ENCODE results near the gene LRRC43.
A peak's percentile ranks its signal among the peaks of the same experiment; 100 is the strongest.

Gene LRRC43

GRCh38 chr12:122189626-122190475 lies 6.9 kb downstream of the LRRC43 start:
- no peak overlapping the region for H2AK5ac ChIP-seq (ENCODE audit: low read length)
- no peaks in the 10 kb centered on the region for H3K36me3 ChIP-seq (ENCODE audit: control insufficient read depth in 1 of 2, insufficient read depth in 2 of 2, low read length in 2 of 2)
- H4K12ac ChIP-seq (ENCODE audit: low read depth, low read length) = no peak overlapping the region
- no peaks in the 10 kb centered on the region for H3K79me1 ChIP-seq (ENCODE audit: low read length)
- no CpG with 5 or more reads among the region's 34 CpGs for WGBS (ENCODE audit: extremely low coverage, insufficient coverage, insufficient read length)
- H3K79me2 ChIP-seq (ENCODE audit: control insufficient read depth, insufficient read depth, low read length, poor library complexity) = no peaks in the 10 kb centered on the region
- DNase-seq = no peak
- no peak overlapping the region for H3K27ac ChIP-seq (ENCODE audit: low read depth, low read length)
- H3K4me3 ChIP-seq (ENCODE audit: low read depth, low read length) = no peak overlapping the region
- no peak overlapping the region for H2BK120ac ChIP-seq (ENCODE audit: insufficient read depth, low read length, poor library complexity)
- H3K18ac ChIP-seq (ENCODE audit: low read length) = no peak overlapping the region
- no peak overlapping the region for H3K4me2 ChIP-seq (ENCODE audit: low read length)
- no peaks in the 10 kb centered on the region for H3K4me1 ChIP-seq (ENCODE audit: control insufficient read depth in 1 of 2, insufficient read depth in 2 of 2, low read length in 2 of 2)
- H2BK5ac ChIP-seq (ENCODE audit: low read depth, low read length, poor library complexity) = no peak overlapping the region
- no peak overlapping the region for H2BK12ac ChIP-seq (ENCODE audit: low read length)
- H3K27me3 ChIP-seq (ENCODE audit: insufficient read depth, low read length) = no peaks in the 10 kb centered on the region
- H3K14ac ChIP-seq (ENCODE audit: low read length) = no peak overlapping the region
- no peak overlapping the region for H3K23ac ChIP-seq (ENCODE audit: low read length)
- no peak overlapping the region for H3K4ac ChIP-seq (ENCODE audit: low read depth, low read length)
- H2AFZ ChIP-seq (ENCODE audit: insufficient read depth, low read length, poor library complexity) = no peak overlapping the region
- no peak overlapping the region for H4K8ac ChIP-seq (ENCODE audit: low read depth, low read length)
- H3K9ac ChIP-seq (ENCODE audit: low read length) = no peak overlapping the region
- H4K91ac ChIP-seq (ENCODE audit: low read depth, low read length) = no peak overlapping the region
- H3K9me3 ChIP-seq (ENCODE audit: insufficient read depth, low read depth, low read length) = peaks cover 2% of the 10 kb centered on the region

GRCh38 chr12:122190842-122191668 lies 8.1 kb downstream of the LRRC43 start:
- Histone ChIP-seq H3K18ac (ENCODE audit: low read length) (no peak overlapping the region), H2BK120ac (ENCODE audit: insufficient read depth, low read length, poor library complexity) (no peak overlapping the region), H3K4me2 (ENCODE audit: low read length) (no peak overlapping the region), H3K9me3 (ENCODE audit: insufficient read depth, low read depth, low read length) (peaks cover 2% of the 10 kb centered on the region), H2BK5ac (ENCODE audit: low read depth, low read length, poor library complexity) (no peak overlapping the region), H3K27me3 (ENCODE audit: insufficient read depth, low read length) (no peaks in the 10 kb centered on the region), H4K91ac (ENCODE audit: low read depth, low read length) (no peak overlapping the region), H3K23ac (ENCODE audit: low read length) (no peak overlapping the region), H3K9ac (ENCODE audit: low read length) (no peak overlapping the region), H3K4me1 (ENCODE audit: control insufficient read depth in 1 of 2, insufficient read depth in 2 of 2, low read length in 2 of 2) (no peaks in the 10 kb centered on the region), H4K8ac (ENCODE audit: low read depth, low read length) (no peak overlapping the region), H3K79me1 (ENCODE audit: low read length) (no peaks in the 10 kb centered on the region), H4K12ac (ENCODE audit: low read depth, low read length) (no peak overlapping the region), H2AFZ (ENCODE audit: insufficient read depth, low read length, poor library complexity) (no peak overlapping the region), H3K36me3 (ENCODE audit: control insufficient read depth in 1 of 2, insufficient read depth in 2 of 2, low read length in 2 of 2) (no peaks in the 10 kb centered on the region), H3K4me3 (ENCODE audit: low read depth, low read length) (no peak overlapping the region), H2AK5ac (ENCODE audit: low read length) (no peak overlapping the region), H3K27ac (ENCODE audit: low read depth, low read length) (no peak overlapping the region), H2BK12ac (ENCODE audit: low read length) (no peak overlapping the region), H3K14ac (ENCODE audit: low read length) (no peak overlapping the region), H3K79me2 (ENCODE audit: control insufficient read depth, insufficient read depth, low read length, poor library complexity) (no peaks in the 10 kb centered on the region), H3K4ac (ENCODE audit: low read depth, low read length) (no peak overlapping the region)
- WGBS (ENCODE audit: extremely low coverage, insufficient coverage, insufficient read length) = no CpG with 5 or more reads among the region's 18 CpGs
- DNase-seq = peak; percentile 67 to 90

GRCh38 chr12:122192441-122192840 lies 9.5 kb downstream of the LRRC43 start:
- Histone ChIP-seq H2BK5ac (ENCODE audit: low read depth, low read length, poor library complexity) (no peak overlapping the region), H3K79me2 (ENCODE audit: control insufficient read depth, insufficient read depth, low read length, poor library complexity) (no peaks in the 10 kb centered on the region), H3K27ac (ENCODE audit: low read depth, low read length) (no peak overlapping the region), H2BK12ac (ENCODE audit: low read length) (no peak overlapping the region), H2AFZ (ENCODE audit: insufficient read depth, low read length, poor library complexity) (no peak overlapping the region), H2BK120ac (ENCODE audit: insufficient read depth, low read length, poor library complexity) (no peak overlapping the region), H4K91ac (ENCODE audit: low read depth, low read length) (no peak overlapping the region), H3K4me2 (ENCODE audit: low read length) (no peak overlapping the region), H3K9me3 (ENCODE audit: insufficient read depth, low read depth, low read length) (peaks cover 2% of the 10 kb centered on the region), H3K79me1 (ENCODE audit: low read length) (no peaks in the 10 kb centered on the region), H4K8ac (ENCODE audit: low read depth, low read length) (no peak overlapping the region), H3K18ac (ENCODE audit: low read length) (no peak overlapping the region), H3K23ac (ENCODE audit: low read length) (no peak overlapping the region), H2AK5ac (ENCODE audit: low read length) (no peak overlapping the region), H3K36me3 (ENCODE audit: control insufficient read depth in 1 of 2, insufficient read depth in 2 of 2, low read length in 2 of 2) (no peaks in the 10 kb centered on the region), H4K12ac (ENCODE audit: low read depth, low read length) (no peak overlapping the region), H3K4me3 (ENCODE audit: low read depth, low read length) (no peak overlapping the region), H3K9ac (ENCODE audit: low read length) (no peak overlapping the region), H3K4ac (ENCODE audit: low read depth, low read length) (no peak overlapping the region), H3K27me3 (ENCODE audit: insufficient read depth, low read length) (no peaks in the 10 kb centered on the region), H3K14ac (ENCODE audit: low read length) (no peak overlapping the region), H3K4me1 (ENCODE audit: control insufficient read depth in 1 of 2, insufficient read depth in 2 of 2, low read length in 2 of 2) (no peaks in the 10 kb centered on the region)
- DNase-seq = no peak
- WGBS (ENCODE audit: extremely low coverage, insufficient coverage, insufficient read length) = no CpG with 5 or more reads among the region's 11 CpGs

- H3K18ac ChIP-seq (ENCODE audit: low read length) = no peak overlapping the region
- peaks cover 2% of the 10 kb centered on the region for H3K9me3 ChIP-seq (ENCODE audit: insufficient read depth, low read depth, low read length)
- H2BK12ac ChIP-seq (ENCODE audit: low read length) = no peak overlapping the region
- no peak overlapping the region for H3K23ac ChIP-seq (ENCODE audit: low read length)
- H2AFZ ChIP-seq (ENCODE audit: insufficient read depth, low read length, poor library complexity) = no peak overlapping the region
- WGBS (ENCODE audit: extremely low coverage, insufficient coverage, insufficient read length) = no CpG with 5 or more reads among the region's 1 CpG
- H3K4me2 ChIP-seq (ENCODE audit: low read length) = no peak overlapping the region
- H3K4ac ChIP-seq (ENCODE audit: low read depth, low read length) = no peak overlapping the region
- H2BK5ac ChIP-seq (ENCODE audit: low read depth, low read length, poor library complexity) = no peak overlapping the region
- no peak overlapping the region for H3K4me3 ChIP-seq (ENCODE audit: low read depth, low read length)
- no peak overlapping the region for H3K27ac ChIP-seq (ENCODE audit: low read depth, low read length)
- H3K4me1 ChIP-seq (ENCODE audit: control insufficient read depth in 1 of 2, insufficient read depth in 2 of 2, low read length in 2 of 2) = no peaks in the 10 kb centered on the region
- no peak overlapping the region for H3K9ac ChIP-seq (ENCODE audit: low read length)
- H4K91ac ChIP-seq (ENCODE audit: low read depth, low read length) = no peak overlapping the region
- no peaks in the 10 kb centered on the region for H3K79me2 ChIP-seq (ENCODE audit: control insufficient read depth, insufficient read depth, low read length, poor library complexity)
- H2BK120ac ChIP-seq (ENCODE audit: insufficient read depth, low read length, poor library complexity) = no peak overlapping the region
- H3K36me3 ChIP-seq (ENCODE audit: control insufficient read depth in 1 of 2, insufficient read depth in 2 of 2, low read length in 2 of 2) = no peaks in the 10 kb centered on the region
- no peak for DNase-seq
- no peaks in the 10 kb centered on the region for H3K79me1 ChIP-seq (ENCODE audit: low read length)
- no peak overlapping the region for H4K12ac ChIP-seq (ENCODE audit: low read depth, low read length)
- H3K14ac ChIP-seq (ENCODE audit: low read length) = no peak overlapping the region
- no peak overlapping the region for H2AK5ac ChIP-seq (ENCODE audit: low read length)
- no peaks in the 10 kb centered on the region for H3K27me3 ChIP-seq (ENCODE audit: insufficient read depth, low read length)
- no peak overlapping the region for H4K8ac ChIP-seq (ENCODE audit: low read depth, low read length)
These were observed 11.9 kb downstream of the LRRC43 start for GRCh38 chr12:122194804-122195203.
